ENCODE results near the gene NDUFA5.

NDUFA5 gene

GRCh38 chr7:123557398-123558288 lies at the start of gene NDUFA5:
Gene NDUFA5, minus strand, starts transcription at chr7:123557818. Its CDS starts 23 bp downstream, at chr7:123557795.
- peak; percentile 98 for DNase-seq (ENCODE audit: low read depth)

GRCh38 chr7:123604739-123605138 lies 47.1 kb upstream of the NDUFA5 start:
- no peak for DNase-seq (ENCODE audit: low read depth)

- DNase-seq (ENCODE audit: low read depth), result no peak
These were observed 45.0 kb upstream of the NDUFA5 start for GRCh38 chr7:123602648-123603047.

GRCh38 chr7:123601530-123601929 lies 43.9 kb upstream of the NDUFA5 start, which contains the start of gene ASB15:
Gene ASB15, plus strand, starts transcription at chr7:123601821. Its CDS starts 12,682 bp downstream, at chr7:123614503.
- DNase-seq (ENCODE audit: low read depth), result no peak

- DNase-seq (ENCODE audit: low read depth), result no peak
These were observed 43.3 kb upstream of the NDUFA5 start for GRCh38 chr7:123600876-123601275.

- no peak for DNase-seq (ENCODE audit: low read depth)
These were observed 42.1 kb upstream of the NDUFA5 start for GRCh38 chr7:123599766-123600165.

GRCh38 chr7:123598657-123599056 lies 41.0 kb upstream of the NDUFA5 start:
- no peak for DNase-seq (ENCODE audit: low read depth)

- DNase-seq (ENCODE audit: low read depth), result no peak
These were observed 37.2 kb upstream of the NDUFA5 start for GRCh38 chr7:123594813-123595241.

GRCh38 chr7:123588376-123588775 lies 30.8 kb upstream of the NDUFA5 start:
- no peak for DNase-seq (ENCODE audit: low read depth)

- no peak for DNase-seq (ENCODE audit: low read depth)
These were observed 26.2 kb upstream of the NDUFA5 start for GRCh38 chr7:123583821-123584220.

- DNase-seq (ENCODE audit: low read depth), result no peak
These were observed 23.5 kb upstream of the NDUFA5 start for GRCh38 chr7:123581162-123581459.

- peak; percentile 30 for DNase-seq (ENCODE audit: low read depth)
These were observed 23.0 kb upstream of the NDUFA5 start for GRCh38 chr7:123580406-123581161.

- DNase-seq (ENCODE audit: low read depth), result no peak
These were observed 21.8 kb upstream of the NDUFA5 start for GRCh38 chr7:123579416-123579815.

- DNase-seq (ENCODE audit: low read depth), result no peak
These were observed 16.4 kb upstream of the NDUFA5 start for GRCh38 chr7:123573896-123574467.

GRCh38 chr7:123573341-123573740 lies 15.7 kb upstream of the NDUFA5 start:
- no peak for DNase-seq (ENCODE audit: low read depth)

- no peak for DNase-seq (ENCODE audit: low read depth)
These were observed 14.1 kb upstream of the NDUFA5 start for GRCh38 chr7:123571684-123572083.

GRCh38 chr7:123571187-123571586 lies 13.6 kb upstream of the NDUFA5 start:
- DNase-seq (ENCODE audit: low read depth), result no peak

GRCh38 chr7:123570390-123571182 lies 13.0 kb upstream of the NDUFA5 start:
- DNase-seq (ENCODE audit: low read depth), result no peak

- DNase-seq (ENCODE audit: low read depth), result no peak
These were observed 11.9 kb upstream of the NDUFA5 start for GRCh38 chr7:123569352-123570010.

- no peak for DNase-seq (ENCODE audit: low read depth)
These were observed 4.5 kb upstream of the NDUFA5 start for GRCh38 chr7:123562121-123562520.

- no peak for DNase-seq (ENCODE audit: low read depth)
These were observed 764 bp upstream of the NDUFA5 start for GRCh38 chr7:123558289-123558874.

Data from fibroblast of the conjunctiva (primary cell).